ENCODE measurements around the gene MRPL54.

The MRPL54 gene

GRCh38 chr19:3784607-3785450 is 22.3 kb downstream of the MRPL54 start:
- no peak for DNase-seq (ENCODE audit: low read depth in 2 of 2)

DNA sequence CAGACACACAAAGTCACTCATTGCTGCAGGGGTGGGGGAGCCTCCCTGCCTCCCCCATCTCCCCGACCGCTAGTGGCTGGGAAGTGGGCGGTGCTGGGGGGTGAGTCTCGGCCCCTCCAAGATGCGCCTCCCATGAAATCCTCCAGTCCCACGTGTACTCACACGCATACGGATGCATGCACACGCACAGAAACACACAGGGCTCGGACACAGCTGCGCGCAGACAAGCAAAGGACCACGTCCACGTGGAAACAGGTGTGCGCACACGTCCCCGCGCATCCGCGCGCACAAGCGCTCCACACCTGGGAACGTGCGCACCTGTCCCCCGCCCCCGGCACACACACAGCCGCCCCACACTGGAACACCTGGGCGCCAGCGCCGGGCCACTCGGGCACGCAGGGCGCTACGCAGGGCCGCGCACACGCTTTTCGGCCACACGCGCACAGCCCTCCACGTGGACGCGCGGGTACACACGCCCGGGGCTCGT is 23.0 kb downstream of the MRPL54 start:
- no peak for DNase-seq (ENCODE audit: low read depth in 2 of 2)

- DNase-seq (ENCODE audit: low read depth in 2 of 2): no peak
These were observed 23.7 kb downstream of the MRPL54 start, which contains the start of gene MATK for GRCh38 chr19:3785938-3786824. MATK (minus strand) TSS chr19:3786381; CDS start chr19:3785135, 1,246 bp downstream.

DNA sequence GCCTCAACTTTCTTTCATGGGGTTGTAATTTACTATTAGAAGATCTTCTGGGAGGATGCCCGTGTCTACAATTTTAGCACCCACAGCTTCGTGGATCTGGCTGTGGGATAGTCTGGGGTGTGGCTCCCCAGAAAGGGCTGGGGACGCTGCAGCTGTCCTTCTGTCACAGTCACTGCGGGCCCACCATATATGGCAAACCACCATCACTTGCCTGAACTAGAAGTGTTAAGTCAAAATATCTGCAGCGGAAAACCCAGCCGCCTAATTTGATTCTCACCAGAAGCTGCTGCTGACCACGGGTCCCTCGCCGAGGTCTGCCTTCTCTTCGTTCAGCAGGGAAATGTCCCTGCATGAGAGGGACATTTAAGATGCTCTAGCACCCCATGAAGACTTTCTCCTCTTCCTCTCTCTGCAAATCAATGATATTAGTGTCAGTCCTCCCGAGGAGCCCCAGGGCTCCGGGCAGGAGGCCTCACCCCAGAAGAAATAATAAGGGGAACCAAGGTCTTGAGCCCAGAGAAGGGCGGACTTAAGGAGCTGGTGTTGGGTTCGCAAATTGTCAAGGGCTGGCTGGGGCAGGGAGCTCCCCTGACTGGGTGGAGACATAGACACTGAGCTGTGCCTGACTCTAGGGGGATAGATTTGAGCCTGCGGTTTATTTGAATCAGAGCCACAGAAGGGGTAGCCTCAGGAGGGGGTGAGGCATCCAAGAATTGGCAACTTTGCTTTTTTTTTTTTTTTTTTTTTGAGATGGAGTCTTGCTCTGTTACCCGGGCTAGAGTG is 26.7 kb downstream of the MRPL54 start:
- no peak for DNase-seq (ENCODE audit: low read depth in 2 of 2)

- no peak for DNase-seq (ENCODE audit: low read depth in 2 of 2)
These were observed 27.8 kb downstream of the MRPL54 start for GRCh38 chr19:3790209-3790734.

DNA sequence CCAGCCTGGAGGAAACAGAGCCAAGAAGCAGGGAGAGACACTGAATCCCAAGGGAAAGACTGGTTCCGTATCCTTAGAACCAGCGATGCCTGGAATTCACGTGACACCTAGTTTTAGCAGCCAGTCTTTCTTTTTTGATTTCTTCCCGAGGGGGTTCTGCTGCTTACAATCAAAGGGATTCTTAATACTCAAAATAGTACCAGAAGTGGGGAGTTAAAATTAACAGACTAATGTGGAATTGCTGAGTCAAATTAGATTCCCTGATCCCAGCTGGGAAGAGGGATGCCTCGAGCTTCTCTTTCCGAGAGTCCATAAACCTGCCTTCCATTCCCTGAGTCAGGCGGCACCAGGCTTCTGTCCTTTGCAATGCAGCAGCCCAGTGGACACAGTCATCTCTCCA is 28.5 kb downstream of the MRPL54 start:
- no peak for DNase-seq (ENCODE audit: low read depth in 2 of 2)

- DNase-seq (ENCODE audit: low read depth in 2 of 2): no peak
These were observed 29.6 kb downstream of the MRPL54 start for GRCh38 chr19:3792114-3792513.

DNA sequence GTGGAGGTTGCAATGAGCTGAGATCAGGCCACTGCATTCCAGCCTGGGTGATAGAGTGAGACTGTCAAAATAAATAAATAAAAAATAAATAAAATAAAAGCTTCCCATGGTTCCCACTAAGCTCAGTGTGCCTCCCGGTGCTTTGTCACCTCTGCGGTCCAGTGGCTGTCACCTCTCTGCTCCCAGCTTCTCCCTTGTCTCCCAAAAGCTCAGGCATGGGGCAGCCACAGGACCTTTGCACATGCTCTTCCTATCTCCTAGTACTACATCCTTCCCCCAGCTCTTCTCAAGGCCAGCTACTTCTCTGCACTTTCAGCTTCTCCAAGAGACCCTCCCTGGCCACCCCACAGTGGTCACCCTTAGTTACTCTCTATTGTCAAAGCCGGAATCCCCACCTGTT is 31.3 kb downstream of the MRPL54 start:
- DNase-seq (ENCODE audit: low read depth in 2 of 2): no peak

- no peak for DNase-seq (ENCODE audit: low read depth in 2 of 2)
These were observed 33.9 kb downstream of the MRPL54 start for GRCh38 chr19:3796358-3796757.

GRCh38 chr19:3798137-3798536 is 35.7 kb downstream of the MRPL54 start:
- DNase-seq (ENCODE audit: low read depth in 2 of 2): no peak

GRCh38 chr19:3800996-3801395 is 38.5 kb downstream of the MRPL54 start:
- no peak for DNase-seq (ENCODE audit: low read depth in 2 of 2)

- peak in 1 of 2 donors; percentile 25 for DNase-seq (ENCODE audit: low read depth in 2 of 2)
These were observed 39.1 kb downstream of the MRPL54 start for GRCh38 chr19:3801412-3802096.

DNA sequence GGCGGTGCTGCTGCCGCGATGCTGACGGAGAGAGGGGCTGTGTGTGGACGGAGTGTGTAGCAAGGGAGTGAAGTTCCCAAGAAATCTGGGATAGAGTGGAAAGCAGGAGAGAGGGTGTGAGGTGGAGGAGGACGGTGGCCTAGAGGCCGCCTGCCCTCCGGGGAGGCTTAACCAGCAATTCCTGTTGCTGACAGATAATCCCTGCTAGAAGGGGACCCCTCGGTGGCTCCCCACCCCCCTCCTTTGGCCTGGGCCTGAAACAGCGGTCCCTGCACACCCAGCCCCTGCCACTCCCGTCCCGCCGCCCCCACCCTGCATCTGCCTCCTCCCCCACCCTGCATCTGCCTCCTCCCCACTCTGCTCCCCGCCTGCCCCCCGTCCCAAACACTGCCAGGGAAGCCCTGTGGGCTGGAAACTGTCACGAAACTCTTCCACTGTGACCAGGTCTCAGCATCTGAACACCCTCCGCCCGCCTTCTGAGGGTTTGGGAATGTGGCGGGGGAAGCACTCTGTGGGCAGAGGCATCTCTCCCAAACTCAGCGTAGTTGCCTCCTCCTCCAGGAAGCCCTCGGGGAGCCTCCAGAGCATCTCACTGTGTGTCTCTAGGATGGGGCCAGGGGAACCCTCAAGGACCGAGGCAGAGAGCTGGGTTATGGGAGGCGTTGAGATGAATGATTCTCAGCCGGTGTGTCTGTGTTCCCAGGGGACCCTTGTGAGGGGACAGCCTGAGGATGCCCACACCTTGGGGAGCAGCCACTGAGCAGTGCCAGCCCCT is 40.8 kb downstream of the MRPL54 start:
- no peak for DNase-seq (ENCODE audit: low read depth in 2 of 2)

DNA sequence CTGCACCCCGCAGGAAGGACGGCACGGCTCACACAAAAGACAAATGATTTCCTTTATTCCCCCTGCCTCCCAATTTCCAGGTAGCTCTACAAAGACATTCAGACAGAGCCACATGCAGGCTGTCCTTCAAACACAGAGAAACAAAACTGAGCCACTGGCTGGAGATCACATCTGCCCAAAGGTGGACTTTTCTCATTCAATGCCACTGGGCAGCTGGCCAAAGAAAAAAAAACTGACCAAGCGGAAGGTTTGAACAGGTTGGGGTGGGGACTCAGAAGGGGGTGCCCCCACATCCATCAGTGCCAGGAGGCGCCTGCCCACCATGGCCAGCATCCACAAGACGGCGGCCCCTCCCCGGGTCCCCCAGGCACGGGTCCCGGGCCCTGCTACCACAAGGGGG is 41.5 kb downstream of the MRPL54 start:
- no peak for DNase-seq (ENCODE audit: low read depth in 2 of 2)

GRCh38 chr19:3804429-3804828 is 41.9 kb downstream of the MRPL54 start:
- no peak for DNase-seq (ENCODE audit: low read depth in 2 of 2)

DNA sequence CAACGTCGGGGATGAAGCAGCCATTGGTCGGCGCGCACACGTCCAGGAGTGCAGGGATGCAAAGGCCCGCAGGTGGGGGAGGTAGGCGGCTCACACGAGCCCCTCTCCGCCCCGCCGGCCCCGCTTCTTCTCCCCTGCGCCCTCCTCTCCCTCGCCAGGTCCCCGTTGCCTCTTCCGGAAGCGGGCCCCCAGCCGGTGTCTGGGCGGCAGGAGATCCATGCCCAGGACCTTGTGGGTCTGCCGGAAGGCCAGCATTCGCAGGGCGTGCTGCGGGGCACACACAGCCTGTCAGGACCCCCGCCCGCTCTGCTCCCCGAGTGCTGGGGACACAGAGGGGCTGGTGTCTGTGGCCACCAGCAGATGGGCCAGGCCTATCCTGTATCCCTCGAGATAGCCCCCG is 43.4 kb downstream of the MRPL54 start:
- no peak for DNase-seq (ENCODE audit: low read depth in 2 of 2)

- no peak for DNase-seq (ENCODE audit: low read depth in 2 of 2)
These were observed 44.6 kb downstream of the MRPL54 start for GRCh38 chr19:3807131-3807480.

GRCh38 chr19:3807574-3808354 is 45.3 kb downstream of the MRPL54 start:
- no peak for DNase-seq (ENCODE audit: low read depth in 2 of 2)

GRCh38 chr19:3808420-3809143 is 46.1 kb downstream of the MRPL54 start:
- DNase-seq (ENCODE audit: low read depth in 2 of 2): no peak

Measured in stimulated activated CD4-positive, alpha-beta T cell treated with anti-CD3 and anti-CD28 coated beads, Interleukin-1b, Interleukin-23, amount 100 ng/mL, for 1 hour (primary cell).